WERI-Rb-1 (cell line): ENCODE measurements around the gene GPR143.

Experiments used
- DNase-seq: peaks from one replicate; pipeline ENCODE4 v3.0.0-alpha.2; 2020
- H3K27ac ChIP-seq: fragments of 250-450 bp; sonication (Bioruptor Pico); 2 replicates; pipeline ENCODE4 v1.5.1; 2020; ENCODE audit warnings: mild to moderate bottlenecking, moderate library complexity
- H3K27me3 ChIP-seq: fragments of 250-450 bp; sonication (Bioruptor Pico); 2 replicates; pipeline ENCODE4 v1.5.1; 2021; ENCODE audit warnings: mild to moderate bottlenecking, low read depth, moderate library complexity; ENCODE audit not compliant: insufficient read depth, severe bottlenecking
- H3K36me3 ChIP-seq: fragments of 250-450 bp; sonication (Bioruptor Pico); 2 replicates; pipeline ENCODE4 v1.5.1; 2020; ENCODE audit warnings: mild to moderate bottlenecking, moderate library complexity
- H3K4me3 ChIP-seq: 2 replicates; pipeline ENCODE4 v1.5.1; 2011; ENCODE audit warnings: low read depth, mild to moderate bottlenecking, control low read depth, low read length
- H3K9me3 ChIP-seq: fragments of 250-450 bp; sonication (Bioruptor Pico); 2 replicates; pipeline ENCODE4 v1.5.1; 2021; ENCODE audit warnings: mild to moderate bottlenecking, moderate library complexity; ENCODE audit not compliant: severe bottlenecking
- CTCF ChIP-seq: IDR thresholded peaks from 2 replicates; pipeline ENCODE4 v1.5.1; 2011; ENCODE audit warnings: low read depth, mild to moderate bottlenecking, control low read depth, inconsistent platforms, low read length

The GPR143 gene

GRCh38 chrX:9797384-9798360, 32.0 kb upstream of the GPR143 start:
- H3K27me3 ChIP-seq, result peaks cover 4% of the 10 kb centered on the region
- DNase-seq, result no peak
- H3K27ac ChIP-seq, result no peak overlapping the region
- H3K36me3 ChIP-seq, result no peaks in the 10 kb centered on the region
- H3K9me3 ChIP-seq, result peaks cover 4% of the 10 kb centered on the region
- TF ChIP-seq CTCF, result no peak
- no peak overlapping the region for H3K4me3 ChIP-seq

- no peak overlapping the region for H3K27ac ChIP-seq
- H3K4me3 ChIP-seq, result no peak overlapping the region
- H3K27me3 ChIP-seq, result no peaks in the 10 kb centered on the region
- no peaks in the 10 kb centered on the region for H3K36me3 ChIP-seq
- no peak for DNase-seq
- no peaks in the 10 kb centered on the region for H3K9me3 ChIP-seq
- TF ChIP-seq CTCF, result no peak
These were observed 28.8 kb upstream of the GPR143 start for GRCh38 chrX:9794495-9794894.

GRCh38 chrX:9790866-9791265, 25.2 kb upstream of the GPR143 start:
- Histone ChIP-seq H3K9me3 (no peaks in the 10 kb centered on the region), H3K4me3 (no peak overlapping the region), H3K27me3 (peaks cover 15% of the 10 kb centered on the region), H3K36me3 (no peaks in the 10 kb centered on the region), H3K27ac (no peak overlapping the region)
- no peak for TF ChIP-seq CTCF
- DNase-seq, result no peak

GRCh38 chrX:9789555-9789954, 23.9 kb upstream of the GPR143 start:
- no peak for TF ChIP-seq CTCF
- DNase-seq, result no peak
- Histone ChIP-seq H3K36me3 (no peaks in the 10 kb centered on the region), H3K27me3 (peaks cover 20% of the 10 kb centered on the region), H3K4me3 (no peak overlapping the region), H3K27ac (no peak overlapping the region), H3K9me3 (no peaks in the 10 kb centered on the region)

GRCh38 chrX:9788911-9789310, 23.3 kb upstream of the GPR143 start:
- H3K4me3 ChIP-seq, result no peak overlapping the region
- no peaks in the 10 kb centered on the region for H3K9me3 ChIP-seq
- no peaks in the 10 kb centered on the region for H3K36me3 ChIP-seq
- H3K27ac ChIP-seq, result no peak overlapping the region
- no peak for TF ChIP-seq CTCF
- H3K27me3 ChIP-seq, result peaks cover 20% of the 10 kb centered on the region
- DNase-seq, result no peak
